ENCODE data around the gene RTL9.

Gene RTL9

DNA sequence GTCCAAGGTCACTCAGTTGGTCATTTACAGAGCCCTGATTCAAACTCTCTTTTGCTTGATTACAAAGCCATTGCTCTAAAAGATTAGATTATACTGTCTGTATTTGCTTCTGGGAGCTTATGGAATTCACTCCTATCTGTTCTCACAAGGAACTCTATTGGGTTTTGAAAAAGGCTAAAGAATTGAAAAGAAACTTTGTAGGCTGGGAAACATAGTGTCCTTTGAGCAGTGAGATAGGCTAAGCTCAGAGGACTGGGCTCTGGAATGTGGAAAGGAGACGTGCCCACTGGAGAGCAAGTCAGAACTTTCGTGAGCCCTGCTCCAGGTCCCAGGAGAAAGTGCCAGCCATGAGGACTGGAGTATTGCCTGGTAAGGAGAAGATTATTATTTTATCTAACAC lies at the start of gene RTL9:
TSS of gene RTL9 (plus strand) at position 301 of the 400 bp plus-strand sequence. CDS start 91,770 bp downstream, outside the sequence.
- H3K4me1 ChIP-seq (ENCODE audit: control insufficient read depth in 1 of 2, insufficient read depth in 2 of 2, low read length in 2 of 2): no peaks in the 10 kb centered on the region
- no peak within 1 kb of the TSS for H3K9ac ChIP-seq (ENCODE audit: low read depth in 1 of 2, low read length in 2 of 2)
- no peak within 1 kb of the TSS for H3K27ac ChIP-seq (ENCODE audit: low read depth, low read length)
- H3K27me3 ChIP-seq (ENCODE audit: control insufficient read depth in 1 of 2, insufficient read depth in 2 of 2, low read length in 2 of 2): no peaks in the 10 kb centered on the region
- no peak within 1 kb of the TSS for H3K4me3 ChIP-seq (ENCODE audit: low read depth in 1 of 2, low read length in 2 of 2)
- H3K9me3 ChIP-seq (ENCODE audit: control insufficient read depth in 1 of 2, low read length in 2 of 2): no peaks in the 10 kb centered on the region
- no peaks in the 10 kb centered on the region for H3K36me3 ChIP-seq (ENCODE audit: control insufficient read depth in 1 of 2, insufficient read depth in 2 of 2, low read length in 2 of 2)

DNA sequence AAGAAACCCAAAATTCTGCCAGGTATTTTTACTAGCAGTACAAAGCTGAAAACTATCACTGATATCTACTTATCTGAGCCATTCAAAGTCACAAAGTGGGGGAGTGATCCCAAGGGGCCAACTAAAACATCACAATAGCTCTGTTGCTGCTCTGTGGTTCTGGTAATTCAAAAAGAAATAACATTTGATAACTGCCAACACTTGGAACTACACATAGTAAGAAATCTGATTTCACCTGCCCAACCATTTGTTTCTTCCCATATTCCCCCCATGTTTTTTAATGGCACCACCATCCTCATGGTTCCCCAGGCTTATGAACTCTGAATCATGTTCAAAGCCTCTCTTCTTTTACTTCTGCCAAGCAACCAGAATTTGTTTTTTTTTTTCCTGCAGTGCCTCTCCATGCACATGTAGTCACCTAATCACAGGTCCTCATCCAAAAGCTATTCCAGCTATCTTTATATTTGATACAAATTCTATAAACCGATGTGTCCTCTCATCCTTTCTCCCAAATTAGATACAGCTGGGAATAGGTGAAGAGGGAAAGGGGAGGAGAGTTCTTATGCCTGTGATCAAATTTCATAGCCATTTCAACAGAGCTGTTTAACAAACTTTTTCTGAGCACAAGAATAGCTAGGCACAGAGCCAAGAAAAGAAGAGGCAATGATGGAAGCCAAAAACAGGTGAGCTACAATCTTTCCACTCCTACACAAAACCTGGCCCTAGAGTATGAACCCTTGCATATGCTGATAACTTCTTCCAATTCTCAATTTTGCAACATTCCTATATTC lies 48.5 kb upstream of the RTL9 start:
- Histone ChIP-seq H3K4me1 (ENCODE audit: control insufficient read depth in 1 of 2, insufficient read depth in 2 of 2, low read length in 2 of 2) (peaks cover 0 to 5% of the 10 kb centered on the region in 2 donors), H3K9me3 (ENCODE audit: control insufficient read depth in 1 of 2, low read length in 2 of 2) (no peaks in the 10 kb centered on the region), H3K36me3 (ENCODE audit: control insufficient read depth in 1 of 2, insufficient read depth in 2 of 2, low read length in 2 of 2) (no peaks in the 10 kb centered on the region), H3K9ac (ENCODE audit: low read depth in 1 of 2, low read length in 2 of 2) (no peak overlapping the region), H3K27me3 (ENCODE audit: control insufficient read depth in 1 of 2, insufficient read depth in 2 of 2, low read length in 2 of 2) (no peaks in the 10 kb centered on the region), H3K27ac (ENCODE audit: low read depth, low read length) (no peak overlapping the region), H3K4me3 (ENCODE audit: low read depth in 1 of 2, low read length in 2 of 2) (no peak overlapping the region)

DNA sequence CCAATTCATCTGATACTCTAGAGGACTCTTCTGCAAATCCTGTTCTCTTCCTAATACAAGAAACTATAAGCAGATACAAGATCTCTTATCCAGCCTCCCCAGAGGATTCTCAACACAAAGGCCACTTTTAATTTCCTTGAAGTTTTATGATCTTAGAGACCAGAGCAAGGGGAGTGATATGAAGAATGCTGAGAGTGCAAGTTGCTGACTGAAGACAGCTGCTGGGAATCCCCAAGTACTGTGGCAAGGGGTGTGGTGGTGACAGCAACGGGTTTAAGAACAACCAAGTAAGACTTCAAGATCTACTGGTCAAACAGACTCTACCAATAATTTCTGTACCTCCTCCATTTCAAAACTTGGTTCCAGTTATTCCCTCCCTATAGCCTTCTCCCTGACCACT lies 47.8 kb upstream of the RTL9 start:
- Histone ChIP-seq H3K36me3 (ENCODE audit: control insufficient read depth in 1 of 2, insufficient read depth in 2 of 2, low read length in 2 of 2) (no peaks in the 10 kb centered on the region), H3K27ac (ENCODE audit: low read depth, low read length) (no peak overlapping the region), H3K4me3 (ENCODE audit: low read depth in 1 of 2, low read length in 2 of 2) (no peak overlapping the region), H3K9ac (ENCODE audit: low read depth in 1 of 2, low read length in 2 of 2) (no peak overlapping the region), H3K4me1 (ENCODE audit: control insufficient read depth in 1 of 2, insufficient read depth in 2 of 2, low read length in 2 of 2) (peaks cover 0 to 5% of the 10 kb centered on the region in 2 donors), H3K27me3 (ENCODE audit: control insufficient read depth in 1 of 2, insufficient read depth in 2 of 2, low read length in 2 of 2) (no peaks in the 10 kb centered on the region), H3K9me3 (ENCODE audit: control insufficient read depth in 1 of 2, low read length in 2 of 2) (no peaks in the 10 kb centered on the region)

- Histone ChIP-seq H3K4me1 (ENCODE audit: control insufficient read depth in 1 of 2, insufficient read depth in 2 of 2, low read length in 2 of 2) (peaks cover 0 to 5% of the 10 kb centered on the region in 2 donors), H3K9ac (ENCODE audit: low read depth in 1 of 2, low read length in 2 of 2) (no peak overlapping the region), H3K9me3 (ENCODE audit: control insufficient read depth in 1 of 2, low read length in 2 of 2) (no peaks in the 10 kb centered on the region), H3K27ac (ENCODE audit: low read depth, low read length) (no peak overlapping the region), H3K4me3 (ENCODE audit: low read depth in 1 of 2, low read length in 2 of 2) (no peak overlapping the region), H3K27me3 (ENCODE audit: control insufficient read depth in 1 of 2, insufficient read depth in 2 of 2, low read length in 2 of 2) (no peaks in the 10 kb centered on the region), H3K36me3 (ENCODE audit: control insufficient read depth in 1 of 2, insufficient read depth in 2 of 2, low read length in 2 of 2) (no peaks in the 10 kb centered on the region)
Observed at GRCh38 chrX:110311437-110312230, 47.0 kb upstream of the RTL9 start.

DNA sequence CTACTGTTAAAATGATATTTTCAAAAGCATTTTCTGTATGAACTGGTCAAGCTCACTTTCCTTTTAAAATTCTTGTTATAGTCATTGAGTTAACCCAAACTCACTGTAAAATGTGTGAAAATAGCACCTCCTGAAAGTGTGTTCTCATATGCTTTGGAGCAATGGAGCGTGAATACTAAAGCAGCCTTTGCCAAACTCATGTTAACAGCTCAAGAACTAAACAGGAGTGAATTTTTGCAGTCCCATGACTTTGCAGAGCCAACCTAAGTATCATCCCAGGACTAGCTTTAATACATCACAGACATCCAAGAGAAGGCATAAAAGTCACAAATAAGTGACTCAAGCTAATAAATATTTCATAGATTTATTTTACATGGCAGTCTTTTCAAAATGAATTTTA lies 43.1 kb upstream of the RTL9 start:
- Histone ChIP-seq H3K4me1 (ENCODE audit: control insufficient read depth in 1 of 2, insufficient read depth in 2 of 2, low read length in 2 of 2) (peaks cover 0 to 5% of the 10 kb centered on the region in 2 donors), H3K9ac (ENCODE audit: low read depth in 1 of 2, low read length in 2 of 2) (no peak overlapping the region), H3K9me3 (ENCODE audit: control insufficient read depth in 1 of 2, low read length in 2 of 2) (no peaks in the 10 kb centered on the region), H3K36me3 (ENCODE audit: control insufficient read depth in 1 of 2, insufficient read depth in 2 of 2, low read length in 2 of 2) (no peaks in the 10 kb centered on the region), H3K4me3 (ENCODE audit: low read depth in 1 of 2, low read length in 2 of 2) (no peak overlapping the region), H3K27me3 (ENCODE audit: control insufficient read depth in 1 of 2, insufficient read depth in 2 of 2, low read length in 2 of 2) (no peaks in the 10 kb centered on the region), H3K27ac (ENCODE audit: low read depth, low read length) (no peak overlapping the region)

GRCh38 chrX:110316351-110317060 lies 42.1 kb upstream of the RTL9 start:
- Histone ChIP-seq H3K27ac (ENCODE audit: low read depth, low read length) (no peak overlapping the region), H3K9ac (ENCODE audit: low read depth in 1 of 2, low read length in 2 of 2) (peak overlapping the region; percentile 66 to 72), H3K27me3 (ENCODE audit: control insufficient read depth in 1 of 2, insufficient read depth in 2 of 2, low read length in 2 of 2) (no peaks in the 10 kb centered on the region), H3K9me3 (ENCODE audit: control insufficient read depth in 1 of 2, low read length in 2 of 2) (no peaks in the 10 kb centered on the region), H3K36me3 (ENCODE audit: control insufficient read depth in 1 of 2, insufficient read depth in 2 of 2, low read length in 2 of 2) (no peaks in the 10 kb centered on the region), H3K4me1 (ENCODE audit: control insufficient read depth in 1 of 2, insufficient read depth in 2 of 2, low read length in 2 of 2) (no peaks in the 10 kb centered on the region), H3K4me3 (ENCODE audit: low read depth in 1 of 2, low read length in 2 of 2) (peak overlapping the region; percentile 81 to 85)

DNA sequence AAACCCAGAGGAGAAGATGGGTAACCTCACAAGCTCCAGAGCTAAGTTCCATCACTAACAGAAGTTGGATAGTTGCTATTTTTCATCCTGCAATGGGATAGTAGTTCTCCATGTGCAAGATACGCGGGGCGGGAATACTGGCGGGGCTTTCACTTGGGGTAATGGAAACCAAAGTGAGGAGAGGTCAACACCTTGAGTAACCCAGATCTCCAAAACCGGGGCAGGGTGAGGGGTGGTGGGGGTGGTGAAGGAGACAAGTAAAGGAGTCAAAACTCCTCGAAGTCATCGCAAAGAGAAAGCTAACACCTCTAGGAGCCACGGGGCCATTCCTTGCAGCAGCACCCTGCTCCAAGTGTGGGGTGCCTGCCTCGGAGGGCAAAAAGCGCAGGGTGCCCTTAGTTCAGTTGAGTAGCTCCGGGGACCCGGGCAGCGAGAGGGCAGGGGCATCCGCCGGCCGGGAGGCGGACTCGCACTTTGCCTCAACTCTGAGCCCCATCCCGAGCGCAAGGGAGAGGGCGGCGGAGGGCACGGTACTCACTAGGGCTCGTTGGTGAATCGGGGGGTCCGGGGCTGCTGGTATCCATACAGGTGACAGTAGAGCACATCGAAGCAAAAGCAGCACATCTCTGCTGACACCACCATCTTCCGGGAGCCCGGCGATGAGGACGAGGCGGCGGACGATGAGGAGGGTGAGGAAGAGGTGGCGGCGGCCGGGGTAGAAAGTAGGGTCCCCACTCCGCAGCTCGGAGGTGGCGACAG lies 41.4 kb upstream of the RTL9 start:
- Histone ChIP-seq H3K27me3 (ENCODE audit: control insufficient read depth in 1 of 2, insufficient read depth in 2 of 2, low read length in 2 of 2) (no peaks in the 10 kb centered on the region), H3K4me3 (ENCODE audit: low read depth in 1 of 2, low read length in 2 of 2) (peak overlapping the region; percentile 81 to 85), H3K9ac (ENCODE audit: low read depth in 1 of 2, low read length in 2 of 2) (peak overlapping the region; percentile 66 to 72), H3K36me3 (ENCODE audit: control insufficient read depth in 1 of 2, insufficient read depth in 2 of 2, low read length in 2 of 2) (no peaks in the 10 kb centered on the region), H3K9me3 (ENCODE audit: control insufficient read depth in 1 of 2, low read length in 2 of 2) (no peaks in the 10 kb centered on the region), H3K4me1 (ENCODE audit: control insufficient read depth in 1 of 2, insufficient read depth in 2 of 2, low read length in 2 of 2) (no peaks in the 10 kb centered on the region), H3K27ac (ENCODE audit: low read depth, low read length) (peak overlapping the region; percentile 62)

GRCh38 chrX:110317820-110318663 lies 40.6 kb upstream of the RTL9 start, which contains the start of gene AMMECR1:
Gene AMMECR1, minus strand, starts transcription at chrX:110318085. Its CDS starts 14 bp downstream, at chrX:110318071.
- H3K27ac ChIP-seq (ENCODE audit: low read depth, low read length): peak within 1 kb of the TSS; percentile 66
- H3K9ac ChIP-seq (ENCODE audit: low read depth in 1 of 2, low read length in 2 of 2): peak within 1 kb of the TSS; percentile 72 to 74
- H3K9me3 ChIP-seq (ENCODE audit: control insufficient read depth in 1 of 2, low read length in 2 of 2): no peaks in the 10 kb centered on the region

DNA sequence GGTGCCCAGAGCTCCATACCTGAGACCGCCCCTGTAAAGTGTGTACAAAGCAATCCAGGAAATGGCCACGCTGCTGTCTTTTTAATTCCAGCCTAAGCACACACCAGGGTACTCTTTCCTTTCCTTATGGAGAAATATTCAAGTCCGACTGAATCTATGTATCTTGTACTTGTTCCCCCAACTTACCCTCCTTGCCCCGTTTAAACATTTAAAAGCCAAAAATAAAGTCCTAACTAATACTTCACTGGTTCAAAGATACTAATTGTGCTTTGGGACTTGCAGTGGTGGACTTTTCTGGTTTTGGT lies 40.0 kb upstream of the RTL9 start:
- peak overlapping the region; percentile 72 to 78 for H3K4me3 ChIP-seq (ENCODE audit: low read depth in 1 of 2, low read length in 2 of 2)
- H3K9ac ChIP-seq (ENCODE audit: low read depth in 1 of 2, low read length in 2 of 2): peak overlapping the region; percentile 57 to 74
- no peaks in the 10 kb centered on the region for H3K27me3 ChIP-seq (ENCODE audit: control insufficient read depth in 1 of 2, insufficient read depth in 2 of 2, low read length in 2 of 2)
- H3K4me1 ChIP-seq (ENCODE audit: control insufficient read depth in 1 of 2, insufficient read depth in 2 of 2, low read length in 2 of 2): no peaks in the 10 kb centered on the region
- no peaks in the 10 kb centered on the region for H3K9me3 ChIP-seq (ENCODE audit: control insufficient read depth in 1 of 2, low read length in 2 of 2)
- no peak overlapping the region for H3K27ac ChIP-seq (ENCODE audit: low read depth, low read length)
- H3K36me3 ChIP-seq (ENCODE audit: control insufficient read depth in 1 of 2, insufficient read depth in 2 of 2, low read length in 2 of 2): no peaks in the 10 kb centered on the region

More at GRCh38 chrX:110317820-110318663, 40.6 kb upstream of the RTL9 start, which contains the start of gene AMMECR1:
- no peaks in the 10 kb centered on the region for H3K4me1 ChIP-seq (ENCODE audit: control insufficient read depth in 1 of 2, insufficient read depth in 2 of 2, low read length in 2 of 2)
- H3K36me3 ChIP-seq (ENCODE audit: control insufficient read depth in 1 of 2, insufficient read depth in 2 of 2, low read length in 2 of 2): no peaks in the 10 kb centered on the region
- peak within 1 kb of the TSS; percentile 81 to 85 for H3K4me3 ChIP-seq (ENCODE audit: low read depth in 1 of 2, low read length in 2 of 2)
- no peaks in the 10 kb centered on the region for H3K27me3 ChIP-seq (ENCODE audit: control insufficient read depth in 1 of 2, insufficient read depth in 2 of 2, low read length in 2 of 2)
